WTC11 (cell line): Measurements from ENCODE around the gene FBXO48. TPM values are rescaled to one million over a fixed set of nuclear protein-coding genes. Genes with fewer than 3 reads are reported as not detected.

Experiments
- ATAC-seq: fragments of 200-7000 bp; cut with Tn5 transposase; 2 replicates; pipeline ENCODE4 v1.10.0; 2021; ENCODE audit warnings: mild to moderate bottlenecking, moderate library complexity
- CTCF ChIA-PET: fragments of 300-600 bp; sonication (Branson Sonifier 250); formaldehyde crosslinking; loops from one replicate; lab custom pipeline; 2021; ENCODE audit warnings: antibody characterized with exemption; lab: Charles Lee
- POLR2A ChIA-PET: fragments of 350-600 bp; sonication (Branson Sonifier 250); formaldehyde crosslinking; loops from one replicate; lab custom pipeline; 2021; ENCODE audit warnings: antibody characterized with exemption; lab: Charles Lee
- DNase-seq: peaks from one replicate; pipeline ENCODE4 v3.0.0; 2021; ENCODE audit warnings: low spot score
- H3K27ac Mint-ChIP-seq: 2 replicates; pipeline ENCODE4 v1.8.0; 2021; ENCODE audit warnings: mixed read lengths
- H3K27me3 Mint-ChIP-seq: 2 replicates; pipeline ENCODE4 v1.8.0; 2021; ENCODE audit warnings: low read depth, mild to moderate bottlenecking, moderate library complexity, mixed read lengths
- H3K36me3 Mint-ChIP-seq: 2 replicates; pipeline ENCODE4 v1.8.0; 2021; ENCODE audit warnings: mixed read lengths
- H3K4me1 Mint-ChIP-seq: 2 replicates; pipeline ENCODE4 v1.8.0; 2022; ENCODE audit warnings: mixed read lengths
- H3K4me3 Mint-ChIP-seq: 2 replicates; pipeline ENCODE4 v1.8.0; 2021; ENCODE audit warnings: mild to moderate bottlenecking, moderate library complexity, mixed read lengths
- H3K9me3 Mint-ChIP-seq: 2 replicates; pipeline ENCODE4 v1.8.0; 2021; ENCODE audit warnings: mixed read lengths
- CREB1 ChIP-seq: sonication (generic); formaldehyde crosslinking; IDR thresholded peaks from 2 replicates; pipeline ENCODE4 v1.8.0; 2023; ENCODE audit warnings: mild to moderate bottlenecking, missing genetic modification reagents
- ELF4 ChIP-seq: sonication (generic); formaldehyde crosslinking; IDR thresholded peaks from 2 replicates; pipeline ENCODE4 v1.8.1; 2022; ENCODE audit warnings: low read depth, mild to moderate bottlenecking, moderate library complexity, missing genetic modification reagents
- GRHL2 ChIP-seq: fragments of 250-450 bp; sonication (Bioruptor Pico); IDR thresholded peaks from 2 replicates; pipeline ENCODE4 v1.8.0; 2022; ENCODE audit warnings: mild to moderate bottlenecking, moderate library complexity; ENCODE audit not compliant: insufficient replicate concordance, severe bottlenecking
- NR1H2 ChIP-seq: sonication (generic); formaldehyde crosslinking; IDR thresholded peaks from 2 replicates; pipeline ENCODE4 v1.9.0; 2021; ENCODE audit warnings: mild to moderate bottlenecking, moderate library complexity, missing genetic modification reagents
- SMAD4 ChIP-seq: sonication (generic); formaldehyde crosslinking; IDR thresholded peaks from 2 replicates; pipeline ENCODE4 v1.8.0; 2022; ENCODE audit warnings: mild to moderate bottlenecking, missing genetic modification reagents
- TCF7 ChIP-seq: sonication (generic); formaldehyde crosslinking; IDR thresholded peaks from 2 replicates; pipeline ENCODE4 v1.8.0; 2022; ENCODE audit warnings: mild to moderate bottlenecking, low read depth, missing genetic modification reagents, moderate library complexity
- TP53 ChIP-seq: sonication (generic); formaldehyde crosslinking; IDR thresholded peaks from 2 replicates; pipeline ENCODE4 v1.8.1; 2023; ENCODE audit warnings: mild to moderate bottlenecking, missing genetic modification reagents
- ZNF219 ChIP-seq: sonication (generic); formaldehyde crosslinking; IDR thresholded peaks from 2 replicates; pipeline ENCODE4 v1.8.0; 2023; ENCODE audit warnings: missing genetic modification reagents, mild to moderate bottlenecking, borderline replicate concordance
- ZNF416 ChIP-seq: fragments of 250-450 bp; sonication (Bioruptor Pico); IDR thresholded peaks from 2 replicates; pipeline ENCODE4 v1.9.0; 2021; ENCODE audit warnings: mild to moderate bottlenecking, inconsistent platforms
- total RNA-seq: library from RNA; stranded (reverse); gene quantifications from 3 replicates; pipeline ENCODE4 v1.2.3, GENCODE V29; 2021
- TF ChIP-seq, protein P1 (sequence below): sonication (generic); formaldehyde crosslinking; IDR thresholded peaks from 2 replicates; pipeline ENCODE4 v1.8.0; 2022; ENCODE audit warnings: missing genetic modification reagents
- TF ChIP-seq, protein P2 (sequence below): sonication (generic); formaldehyde crosslinking; IDR thresholded peaks from 2 replicates; pipeline ENCODE4 v1.8.1; 2023; ENCODE audit warnings: mild to moderate bottlenecking, missing genetic modification reagents, moderate library complexity
- TF ChIP-seq, protein P3 (sequence below): sonication (generic); formaldehyde crosslinking; IDR thresholded peaks from 2 replicates; pipeline ENCODE4 v1.8.1; 2023; ENCODE audit warnings: mild to moderate bottlenecking, moderate library complexity, missing genetic modification reagents
- TF ChIP-seq, protein P4 (sequence below): sonication (generic); formaldehyde crosslinking; IDR thresholded peaks from 2 replicates; pipeline ENCODE4 v1.8.1; 2023; ENCODE audit warnings: mild to moderate bottlenecking, missing genetic modification reagents, moderate library complexity
- TF ChIP-seq, protein P5 (sequence below): fragments of 250-450 bp; sonication (Bioruptor Pico); IDR thresholded peaks from 2 replicates; pipeline ENCODE4 v1.9.0; 2021; ENCODE audit warnings: mild to moderate bottlenecking, borderline replicate concordance
- TF ChIP-seq, protein P6 (sequence below): sonication (generic); formaldehyde crosslinking; IDR thresholded peaks from 2 replicates; pipeline ENCODE4 v1.8.0; 2023; ENCODE audit warnings: missing genetic modification reagents
- TF ChIP-seq, protein P7 (sequence below): sonication (generic); formaldehyde crosslinking; IDR thresholded peaks from 2 replicates; pipeline ENCODE4 v1.8.1; 2022; ENCODE audit warnings: mild to moderate bottlenecking, moderate library complexity, missing genetic modification reagents
- TF ChIP-seq, protein P8 (sequence below): sonication (generic); formaldehyde crosslinking; IDR thresholded peaks from 2 replicates; pipeline ENCODE4 v1.8.1; 2022; ENCODE audit warnings: mild to moderate bottlenecking, missing genetic modification reagents, moderate library complexity, borderline replicate concordance

Gene FBXO48
- total RNA-seq, 1 experiment from 2014 or later, result 1.3 TPM

DNA sequence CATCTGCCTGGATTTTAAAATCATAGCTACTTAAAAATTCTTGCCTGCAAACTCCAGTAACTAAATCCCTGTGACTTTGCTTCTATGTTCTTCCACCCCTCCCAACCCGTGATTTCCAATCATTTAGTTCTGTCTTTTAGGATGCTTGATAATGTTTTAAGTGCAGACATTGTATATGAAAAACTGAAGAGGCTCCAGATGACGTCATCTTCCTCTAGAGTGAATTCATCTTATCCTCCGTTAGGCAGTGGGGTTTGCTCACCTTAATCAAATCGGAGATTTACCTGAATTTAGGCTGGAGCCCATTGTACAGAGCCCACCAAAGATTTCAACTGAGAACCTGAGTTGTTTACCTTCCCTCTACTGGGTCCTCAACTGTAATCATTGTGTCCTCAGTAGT lies 10.9 kb downstream of the FBXO48 start (continued):
- TF ChIP-seq SMAD4 (CRISPR knock-in tag) (no peak), ELF4 (CRISPR knock-in tag) (no peak), NR1H2 (CRISPR knock-in tag) (no peak), TCF7 (no peak), ZNF416 (no peak)
- TF ChIP-seq, protein P1, sequence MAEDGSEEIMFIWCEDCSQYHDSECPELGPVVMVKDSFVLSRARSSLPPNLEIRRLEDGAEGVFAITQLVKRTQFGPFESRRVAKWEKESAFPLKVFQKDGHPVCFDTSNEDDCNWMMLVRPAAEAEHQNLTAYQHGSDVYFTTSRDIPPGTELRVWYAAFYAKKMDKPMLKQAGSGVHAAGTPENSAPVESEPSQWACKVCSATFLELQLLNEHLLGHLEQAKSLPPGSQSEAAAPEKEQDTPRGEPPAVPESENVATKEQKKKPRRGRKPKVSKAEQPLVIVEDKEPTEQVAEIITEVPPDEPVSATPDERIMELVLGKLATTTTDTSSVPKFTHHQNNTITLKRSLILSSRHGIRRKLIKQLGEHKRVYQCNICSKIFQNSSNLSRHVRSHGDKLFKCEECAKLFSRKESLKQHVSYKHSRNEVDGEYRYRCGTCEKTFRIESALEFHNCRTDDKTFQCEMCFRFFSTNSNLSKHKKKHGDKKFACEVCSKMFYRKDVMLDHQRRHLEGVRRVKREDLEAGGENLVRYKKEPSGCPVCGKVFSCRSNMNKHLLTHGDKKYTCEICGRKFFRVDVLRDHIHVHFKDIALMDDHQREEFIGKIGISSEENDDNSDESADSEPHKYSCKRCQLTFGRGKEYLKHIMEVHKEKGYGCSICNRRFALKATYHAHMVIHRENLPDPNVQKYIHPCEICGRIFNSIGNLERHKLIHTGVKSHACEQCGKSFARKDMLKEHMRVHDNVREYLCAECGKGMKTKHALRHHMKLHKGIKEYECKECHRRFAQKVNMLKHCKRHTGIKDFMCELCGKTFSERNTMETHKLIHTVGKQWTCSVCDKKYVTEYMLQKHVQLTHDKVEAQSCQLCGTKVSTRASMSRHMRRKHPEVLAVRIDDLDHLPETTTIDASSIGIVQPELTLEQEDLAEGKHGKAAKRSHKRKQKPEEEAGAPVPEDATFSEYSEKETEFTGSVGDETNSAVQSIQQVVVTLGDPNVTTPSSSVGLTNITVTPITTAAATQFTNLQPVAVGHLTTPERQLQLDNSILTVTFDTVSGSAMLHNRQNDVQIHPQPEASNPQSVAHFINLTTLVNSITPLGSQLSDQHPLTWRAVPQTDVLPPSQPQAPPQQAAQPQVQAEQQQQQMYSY (CRISPR knock-in tag), result no peak
- TF ChIP-seq, protein P2, sequence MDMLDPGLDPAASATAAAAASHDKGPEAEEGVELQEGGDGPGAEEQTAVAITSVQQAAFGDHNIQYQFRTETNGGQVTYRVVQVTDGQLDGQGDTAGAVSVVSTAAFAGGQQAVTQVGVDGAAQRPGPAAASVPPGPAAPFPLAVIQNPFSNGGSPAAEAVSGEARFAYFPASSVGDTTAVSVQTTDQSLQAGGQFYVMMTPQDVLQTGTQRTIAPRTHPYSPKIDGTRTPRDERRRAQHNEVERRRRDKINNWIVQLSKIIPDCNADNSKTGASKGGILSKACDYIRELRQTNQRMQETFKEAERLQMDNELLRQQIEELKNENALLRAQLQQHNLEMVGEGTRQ (CRISPR knock-in tag), result no peak
- TF ChIP-seq, all 79 proteins: peak for 0

DNA sequence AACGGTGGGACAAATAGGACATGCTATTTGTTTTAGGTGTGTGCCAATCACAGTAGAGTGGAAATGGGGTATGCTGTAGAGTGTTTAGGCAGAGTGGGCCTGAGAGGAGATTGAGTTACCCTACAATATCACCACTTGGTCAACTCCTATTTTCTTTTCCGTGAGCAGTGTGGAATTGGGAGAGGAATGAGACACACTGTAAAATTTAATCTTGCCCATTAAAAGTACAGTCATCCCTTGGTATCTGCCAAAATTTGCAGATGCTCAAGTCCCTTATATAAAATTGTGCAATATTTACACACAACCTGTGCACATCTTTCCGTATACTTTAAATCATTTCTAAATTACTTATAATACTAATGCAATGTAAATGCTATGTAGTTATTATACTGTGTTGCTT lies 12.4 kb downstream of the FBXO48 start:
- CTCF ChIA-PET, result interaction anchor here (1.0 to 2.2 kb wide), 2 partner anchors 9 to 141 kb away, joined by 3 to 10 read pairs; no protein-coding TSS in a partner anchor
- no peaks in the 10 kb centered on the region for H3K27me3 Mint-ChIP-seq
- H3K36me3 Mint-ChIP-seq, result no peaks in the 10 kb centered on the region
- no peak overlapping the region for H3K27ac Mint-ChIP-seq
- no peaks in the 10 kb centered on the region for H3K9me3 Mint-ChIP-seq
- H3K4me3 Mint-ChIP-seq, result no peak overlapping the region
- TF ChIP-seq ZNF219 (CRISPR knock-in tag) (no peak), ELF4 (CRISPR knock-in tag) (no peak), GRHL2 (CRISPR knock-in tag) (no peak), TP53 (CRISPR knock-in tag) (no peak), TCF7 (no peak), CREB1 (CRISPR knock-in tag) (no peak), ZNF416 (no peak)
- TF ChIP-seq, protein P3, sequence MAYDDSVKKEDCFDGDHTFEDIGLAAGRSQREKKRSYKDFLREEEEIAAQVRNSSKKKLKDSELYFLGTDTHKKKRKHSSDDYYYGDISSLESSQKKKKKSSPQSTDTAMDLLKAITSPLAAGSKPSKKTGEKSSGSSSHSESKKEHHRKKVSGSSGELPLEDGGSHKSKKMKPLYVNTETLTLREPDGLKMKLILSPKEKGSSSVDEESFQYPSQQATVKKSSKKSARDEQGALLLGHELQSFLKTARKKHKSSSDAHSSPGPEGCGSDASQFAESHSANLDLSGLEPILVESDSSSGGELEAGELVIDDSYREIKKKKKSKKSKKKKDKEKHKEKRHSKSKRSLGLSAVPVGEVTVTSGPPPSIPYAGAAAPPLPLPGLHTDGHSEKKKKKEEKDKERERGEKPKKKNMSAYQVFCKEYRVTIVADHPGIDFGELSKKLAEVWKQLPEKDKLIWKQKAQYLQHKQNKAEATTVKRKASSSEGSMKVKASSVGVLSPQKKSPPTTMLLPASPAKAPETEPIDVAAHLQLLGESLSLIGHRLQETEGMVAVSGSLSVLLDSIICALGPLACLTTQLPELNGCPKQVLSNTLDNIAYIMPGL (CRISPR knock-in tag), result no peak
- TF ChIP-seq, protein P4, sequence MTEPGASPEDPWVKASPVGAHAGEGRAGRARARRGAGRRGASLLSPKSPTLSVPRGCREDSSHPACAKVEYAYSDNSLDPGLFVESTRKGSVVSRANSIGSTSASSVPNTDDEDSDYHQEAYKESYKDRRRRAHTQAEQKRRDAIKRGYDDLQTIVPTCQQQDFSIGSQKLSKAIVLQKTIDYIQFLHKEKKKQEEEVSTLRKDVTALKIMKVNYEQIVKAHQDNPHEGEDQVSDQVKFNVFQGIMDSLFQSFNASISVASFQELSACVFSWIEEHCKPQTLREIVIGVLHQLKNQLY (CRISPR knock-in tag), result no peak
- TF ChIP-seq, protein P5, sequence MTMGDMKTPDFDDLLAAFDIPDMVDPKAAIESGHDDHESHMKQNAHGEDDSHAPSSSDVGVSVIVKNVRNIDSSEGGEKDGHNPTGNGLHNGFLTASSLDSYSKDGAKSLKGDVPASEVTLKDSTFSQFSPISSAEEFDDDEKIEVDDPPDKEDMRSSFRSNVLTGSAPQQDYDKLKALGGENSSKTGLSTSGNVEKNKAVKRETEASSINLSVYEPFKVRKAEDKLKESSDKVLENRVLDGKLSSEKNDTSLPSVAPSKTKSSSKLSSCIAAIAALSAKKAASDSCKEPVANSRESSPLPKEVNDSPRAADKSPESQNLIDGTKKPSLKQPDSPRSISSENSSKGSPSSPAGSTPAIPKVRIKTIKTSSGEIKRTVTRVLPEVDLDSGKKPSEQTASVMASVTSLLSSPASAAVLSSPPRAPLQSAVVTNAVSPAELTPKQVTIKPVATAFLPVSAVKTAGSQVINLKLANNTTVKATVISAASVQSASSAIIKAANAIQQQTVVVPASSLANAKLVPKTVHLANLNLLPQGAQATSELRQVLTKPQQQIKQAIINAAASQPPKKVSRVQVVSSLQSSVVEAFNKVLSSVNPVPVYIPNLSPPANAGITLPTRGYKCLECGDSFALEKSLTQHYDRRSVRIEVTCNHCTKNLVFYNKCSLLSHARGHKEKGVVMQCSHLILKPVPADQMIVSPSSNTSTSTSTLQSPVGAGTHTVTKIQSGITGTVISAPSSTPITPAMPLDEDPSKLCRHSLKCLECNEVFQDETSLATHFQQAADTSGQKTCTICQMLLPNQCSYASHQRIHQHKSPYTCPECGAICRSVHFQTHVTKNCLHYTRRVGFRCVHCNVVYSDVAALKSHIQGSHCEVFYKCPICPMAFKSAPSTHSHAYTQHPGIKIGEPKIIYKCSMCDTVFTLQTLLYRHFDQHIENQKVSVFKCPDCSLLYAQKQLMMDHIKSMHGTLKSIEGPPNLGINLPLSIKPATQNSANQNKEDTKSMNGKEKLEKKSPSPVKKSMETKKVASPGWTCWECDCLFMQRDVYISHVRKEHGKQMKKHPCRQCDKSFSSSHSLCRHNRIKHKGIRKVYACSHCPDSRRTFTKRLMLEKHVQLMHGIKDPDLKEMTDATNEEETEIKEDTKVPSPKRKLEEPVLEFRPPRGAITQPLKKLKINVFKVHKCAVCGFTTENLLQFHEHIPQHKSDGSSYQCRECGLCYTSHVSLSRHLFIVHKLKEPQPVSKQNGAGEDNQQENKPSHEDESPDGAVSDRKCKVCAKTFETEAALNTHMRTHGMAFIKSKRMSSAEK (CRISPR knock-in tag), result no peak
- TF ChIP-seq, protein P6, sequence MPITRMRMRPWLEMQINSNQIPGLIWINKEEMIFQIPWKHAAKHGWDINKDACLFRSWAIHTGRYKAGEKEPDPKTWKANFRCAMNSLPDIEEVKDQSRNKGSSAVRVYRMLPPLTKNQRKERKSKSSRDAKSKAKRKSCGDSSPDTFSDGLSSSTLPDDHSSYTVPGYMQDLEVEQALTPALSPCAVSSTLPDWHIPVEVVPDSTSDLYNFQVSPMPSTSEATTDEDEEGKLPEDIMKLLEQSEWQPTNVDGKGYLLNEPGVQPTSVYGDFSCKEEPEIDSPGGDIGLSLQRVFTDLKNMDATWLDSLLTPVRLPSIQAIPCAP (CRISPR knock-in tag), result no peak
- TF ChIP-seq, protein P7, sequence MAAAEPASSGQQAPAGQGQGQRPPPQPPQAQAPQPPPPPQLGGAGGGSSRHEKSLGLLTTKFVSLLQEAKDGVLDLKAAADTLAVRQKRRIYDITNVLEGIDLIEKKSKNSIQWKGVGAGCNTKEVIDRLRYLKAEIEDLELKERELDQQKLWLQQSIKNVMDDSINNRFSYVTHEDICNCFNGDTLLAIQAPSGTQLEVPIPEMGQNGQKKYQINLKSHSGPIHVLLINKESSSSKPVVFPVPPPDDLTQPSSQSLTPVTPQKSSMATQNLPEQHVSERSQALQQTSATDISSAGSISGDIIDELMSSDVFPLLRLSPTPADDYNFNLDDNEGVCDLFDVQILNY (CRISPR knock-in tag), result no peak
- TF ChIP-seq, protein P8, sequence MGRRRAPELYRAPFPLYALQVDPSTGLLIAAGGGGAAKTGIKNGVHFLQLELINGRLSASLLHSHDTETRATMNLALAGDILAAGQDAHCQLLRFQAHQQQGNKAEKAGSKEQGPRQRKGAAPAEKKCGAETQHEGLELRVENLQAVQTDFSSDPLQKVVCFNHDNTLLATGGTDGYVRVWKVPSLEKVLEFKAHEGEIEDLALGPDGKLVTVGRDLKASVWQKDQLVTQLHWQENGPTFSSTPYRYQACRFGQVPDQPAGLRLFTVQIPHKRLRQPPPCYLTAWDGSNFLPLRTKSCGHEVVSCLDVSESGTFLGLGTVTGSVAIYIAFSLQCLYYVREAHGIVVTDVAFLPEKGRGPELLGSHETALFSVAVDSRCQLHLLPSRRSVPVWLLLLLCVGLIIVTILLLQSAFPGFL (CRISPR knock-in tag), result no peak
- TF ChIP-seq, protein P2 (CRISPR knock-in tag), result no peak
- TF ChIP-seq, all 79 proteins: peak for 0
- no peak for ATAC-seq
- DNase-seq, result no peak
- POLR2A ChIA-PET, result no interaction called here
- no peaks in the 10 kb centered on the region for H3K4me1 Mint-ChIP-seq
